ENCODE data around the gene LRRN4.
"Not testable (repeated sequence)": the region's sequence is repeated elsewhere in the genome, so short reads cannot be mapped to it uniquely, and the experiment has no call there.

DNA sequence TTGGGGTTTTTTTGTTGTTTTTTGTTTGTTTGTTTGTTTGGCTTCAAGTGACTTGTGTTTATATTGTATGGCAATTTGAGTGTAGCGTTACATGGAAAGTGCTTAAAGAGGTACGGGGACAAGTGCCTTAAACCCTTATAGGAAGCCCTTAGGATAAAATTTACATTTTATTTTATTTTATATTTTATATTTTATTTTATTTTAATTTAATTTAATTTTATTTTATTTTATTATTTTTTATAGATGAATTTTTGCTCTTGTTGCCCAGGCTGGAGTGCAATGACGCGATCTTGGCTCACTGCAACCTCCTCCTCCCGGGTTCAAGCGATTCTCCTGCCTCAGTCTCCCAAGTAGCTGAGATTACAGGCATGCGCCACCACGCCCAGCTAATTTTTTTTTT is 21.0 kb downstream of the LRRN4 start:
- not testable (repeated sequence) for TF ChIP-seq ZNF57 (CRISPR knock-in tag; IDR thresholded peaks at IDR 0.05); ETV5 (CRISPR knock-in tag; IDR thresholded peaks at IDR 0.05; ENCODE audit: low read depth); CHD2 (IDR thresholded peaks at IDR 0.05; ENCODE audit: low read depth, low read length); NFYB (IDR thresholded peaks at IDR 0.05; ENCODE audit: extremely low read depth, insufficient read length)
